ENCODE data around the gene NT5DC3. TPM values are rescaled to one million over a fixed set of nuclear protein-coding genes. Genes with fewer than 3 reads are reported as not detected.
A peak's percentile ranks its signal among the peaks of the same experiment; 100 is the strongest.

Gene NT5DC3
- total and polyA plus RNA-seq, 5 experiments from 2014 or later = 0.33 to 6.0 (median 0.89) TPM

GRCh38 chr12:103780992-103781391 lies 60.0 kb downstream of the NT5DC3 start:
- Mint-ChIP-seq H3K36me3 (peaks cover 20 to 82% (median 39%) of the 10 kb centered on the region in 3 donors), H3K27ac (no peak overlapping the region), H3K4me3 (no peak overlapping the region), H3K27me3 (no peaks in the 10 kb centered on the region), H3K9me3 (peaks cover 0 to 4% (median 0%) of the 10 kb centered on the region in 9 donors), H3K4me1 (peaks cover 0 to 2% (median 0%) of the 10 kb centered on the region in 4 donors)
- no peak for DNase-seq
- ATAC-seq = no peak
- POLR2A ChIA-PET = no interaction called here

- H3K27me3 Mint-ChIP-seq = no peaks in the 10 kb centered on the region
- POLR2A ChIA-PET = no interaction called here
- no peak for ATAC-seq
- peaks cover 0 to 2% (median 0%) of the 10 kb centered on the region in 4 donors for H3K4me1 Mint-ChIP-seq
- H3K36me3 Mint-ChIP-seq = peaks cover 20 to 75% (median 48%) of the 10 kb centered on the region in 3 donors
- no peak overlapping the region for H3K27ac Mint-ChIP-seq
- no peak overlapping the region for H3K4me3 Mint-ChIP-seq
- H3K9me3 Mint-ChIP-seq = no peaks in the 10 kb centered on the region
- DNase-seq = no peak
Measured at GRCh38 chr12:103780093-103780440, 61.0 kb downstream of the NT5DC3 start.

GRCh38 chr12:103779410-103780092 lies 61.5 kb downstream of the NT5DC3 start:
- DNase-seq = no peak
- H3K4me1 Mint-ChIP-seq = peaks cover 0 to 2% (median 0%) of the 10 kb centered on the region in 4 donors
- H3K4me3 Mint-ChIP-seq = no peak overlapping the region
- ATAC-seq = no peak
- H3K27ac Mint-ChIP-seq = peak overlapping the region in 2 of 10 donors; percentile 5 to 61
- peaks cover 20 to 71% (median 48%) of the 10 kb centered on the region in 3 donors for H3K36me3 Mint-ChIP-seq
- H3K9me3 Mint-ChIP-seq = no peaks in the 10 kb centered on the region
- H3K27me3 Mint-ChIP-seq = no peaks in the 10 kb centered on the region
- POLR2A ChIA-PET = no interaction called here

GRCh38 chr12:103778781-103779180 lies 62.3 kb downstream of the NT5DC3 start:
- no peaks in the 10 kb centered on the region for H3K9me3 Mint-ChIP-seq
- H3K27me3 Mint-ChIP-seq = no peaks in the 10 kb centered on the region
- DNase-seq (no peak), ATAC-seq (no peak)
- H3K27ac Mint-ChIP-seq = peak overlapping the region in 1 of 10 donors; percentile 30
- POLR2A ChIA-PET = no interaction called here
- H3K36me3 Mint-ChIP-seq = peaks cover 16 to 64% (median 44%) of the 10 kb centered on the region in 3 donors
- H3K4me1 Mint-ChIP-seq = peaks cover 0 to 2% (median 0%) of the 10 kb centered on the region in 4 donors
- H3K4me3 Mint-ChIP-seq = no peak overlapping the region

- POLR2A ChIA-PET = no interaction called here
- H3K9me3 Mint-ChIP-seq = no peaks in the 10 kb centered on the region
Measured at GRCh38 chr12:103774977-103775560, 66.0 kb downstream of the NT5DC3 start.

GRCh38 chr12:103773109-103773910 lies 67.7 kb downstream of the NT5DC3 start:
- no peaks in the 10 kb centered on the region for H3K9me3 Mint-ChIP-seq
- H3K27me3 Mint-ChIP-seq = no peaks in the 10 kb centered on the region
- H3K27ac Mint-ChIP-seq = no peak overlapping the region
- H3K4me3 Mint-ChIP-seq = no peak overlapping the region
- H3K36me3 Mint-ChIP-seq = peaks cover 0 to 26% (median 24%) of the 10 kb centered on the region in 3 donors
- no peak for DNase-seq
- no peaks in the 10 kb centered on the region for H3K4me1 Mint-ChIP-seq
- POLR2A ChIA-PET = no interaction called here
- ATAC-seq = no peak

More at GRCh38 chr12:103774977-103775560, 66.0 kb downstream of the NT5DC3 start:
- Mint-ChIP-seq H3K4me3 (no peak overlapping the region), H3K36me3 (peaks cover 10 to 41% (median 31%) of the 10 kb centered on the region in 3 donors), H3K4me1 (no peaks in the 10 kb centered on the region), H3K27ac (no peak overlapping the region), H3K27me3 (no peaks in the 10 kb centered on the region)
- DNase-seq (no peak), ATAC-seq (no peak)

- DNase-seq = no peak
- H3K27ac Mint-ChIP-seq = peak overlapping the region in 1 of 10 donors; percentile 33
- POLR2A ChIA-PET = no interaction called here
- no peaks in the 10 kb centered on the region for H3K9me3 Mint-ChIP-seq
- peaks cover 0 to 19% (median 18%) of the 10 kb centered on the region in 3 donors for H3K36me3 Mint-ChIP-seq
- ATAC-seq = no peak
- no peaks in the 10 kb centered on the region for H3K27me3 Mint-ChIP-seq
- no peak overlapping the region for H3K4me3 Mint-ChIP-seq
- H3K4me1 Mint-ChIP-seq = no peaks in the 10 kb centered on the region
Measured at GRCh38 chr12:103772367-103773108, 68.5 kb downstream of the NT5DC3 start.

GRCh38 chr12:103771466-103771865 lies 69.6 kb downstream of the NT5DC3 start:
- no peak for DNase-seq
- no peaks in the 10 kb centered on the region for H3K27me3 Mint-ChIP-seq
- no peaks in the 10 kb centered on the region for H3K9me3 Mint-ChIP-seq
- POLR2A ChIA-PET = no interaction called here
- ATAC-seq = no peak
- H3K4me1 Mint-ChIP-seq = no peaks in the 10 kb centered on the region
- H3K27ac Mint-ChIP-seq = peak overlapping the region in 2 of 10 donors; percentile 25 to 74
- H3K36me3 Mint-ChIP-seq = peaks cover 0 to 14% (median 11%) of the 10 kb centered on the region in 3 donors
- no peak overlapping the region for H3K4me3 Mint-ChIP-seq

- H3K27me3 Mint-ChIP-seq = no peaks in the 10 kb centered on the region
- ATAC-seq = no peak
- H3K9me3 Mint-ChIP-seq = no peaks in the 10 kb centered on the region
- POLR2A ChIA-PET = no interaction called here
- peak overlapping the region in 1 of 10 donors; percentile 33 for H3K27ac Mint-ChIP-seq
- DNase-seq = no peak
- H3K4me1 Mint-ChIP-seq = no peaks in the 10 kb centered on the region
- no peak overlapping the region for H3K4me3 Mint-ChIP-seq
- peaks cover 0 to 10% (median 7%) of the 10 kb centered on the region in 3 donors for H3K36me3 Mint-ChIP-seq
Measured at GRCh38 chr12:103769240-103769945, 71.6 kb downstream of the NT5DC3 start.

- H3K36me3 Mint-ChIP-seq = peaks cover under 1 to 11% (median 8%) of the 10 kb centered on the region in 3 donors
- no peaks in the 10 kb centered on the region for H3K27me3 Mint-ChIP-seq
- no peak overlapping the region for H3K27ac Mint-ChIP-seq
- POLR2A ChIA-PET = no interaction called here
- DNase-seq (no peak), ATAC-seq (no peak)
- H3K4me3 Mint-ChIP-seq = no peak overlapping the region
- H3K4me1 Mint-ChIP-seq = no peaks in the 10 kb centered on the region
- H3K9me3 Mint-ChIP-seq = no peaks in the 10 kb centered on the region
Measured at GRCh38 chr12:103768467-103769123, 72.4 kb downstream of the NT5DC3 start.

- Mint-ChIP-seq H3K36me3 (peaks cover 4 to 19% (median 12%) of the 10 kb centered on the region in 3 donors), H3K4me3 (no peak overlapping the region), H3K27me3 (no peaks in the 10 kb centered on the region), H3K9me3 (no peaks in the 10 kb centered on the region), H3K27ac (no peak overlapping the region), H3K4me1 (no peaks in the 10 kb centered on the region)
- DNase-seq (no peak), ATAC-seq (no peak)
- POLR2A ChIA-PET = no interaction called here
Measured at GRCh38 chr12:103766028-103766427, 75.0 kb downstream of the NT5DC3 start.

- POLR2A ChIA-PET = no interaction called here
- Mint-ChIP-seq H3K4me1 (no peaks in the 10 kb centered on the region), H3K27me3 (no peaks in the 10 kb centered on the region), H3K36me3 (peaks cover 4 to 19% (median 12%) of the 10 kb centered on the region in 3 donors), H3K4me3 (no peak overlapping the region), H3K9me3 (no peaks in the 10 kb centered on the region), H3K27ac (no peak overlapping the region)
- ATAC-seq (no peak), DNase-seq (no peak)
Measured at GRCh38 chr12:103765322-103765721, 75.7 kb downstream of the NT5DC3 start.
